Measurements from ENCODE around the gene CRTC2. TPM values are rescaled to one million over a fixed set of nuclear protein-coding genes. Genes with fewer than 3 reads are reported as not detected.

Gene CRTC2
- total and polyA plus RNA-seq, 12 donors: 14.6 to 50.5 (median 18.6) TPM

DNA sequence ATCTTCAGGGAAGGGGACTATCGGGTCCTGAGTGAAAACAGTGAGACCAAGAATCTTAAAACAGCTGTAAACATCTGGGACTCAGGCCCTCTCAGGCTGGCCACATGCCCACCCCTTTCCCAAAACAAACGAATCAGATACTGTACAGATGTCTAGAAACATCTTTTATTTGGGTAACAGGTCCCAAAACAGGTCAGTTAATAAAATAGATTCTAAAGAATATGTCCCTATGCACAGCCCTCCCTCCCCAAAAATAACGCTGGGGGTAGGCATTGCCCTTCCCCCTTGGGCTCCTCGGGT is 499 bp upstream of the CRTC2 start:
- peak overlapping the region in 8 of 10 donors; percentile 71 to 99 (median 94) for H3K4me3 ChIP-seq
- 12 to 16% methylated on average over 4 of the region's 4 CpGs for WGBS, 2 donors
- ATAC-seq: no peak
- peak overlapping the region; percentile 44 to 98 (median 94) for H3K27ac ChIP-seq
- no peaks in the 10 kb centered on the region for H3K27me3 ChIP-seq
- intact Hi-C loops (cut with DNase I): loop anchor here in 1 of 10 donors (10.0 kb wide), 1 partner anchor 164 kb away; no protein-coding TSS in a partner anchor
- H3K9me3 ChIP-seq: no peaks in the 10 kb centered on the region
- peaks cover 16 to 80% (median 58%) of the 10 kb centered on the region in 9 donors for H3K4me1 ChIP-seq
- H3K36me3 ChIP-seq: peaks cover 0 to 41% (median 13%) of the 10 kb centered on the region in 9 donors
- DNase-seq: no peak
- no peak for TF ChIP-seq CTCF (IDR thresholded peaks at IDR 0.05)

- peak overlapping the region; percentile 85 to 98 (median 94) for H3K27ac ChIP-seq
- DNase-seq: no peak
- 1% methylated on average over 13 of the region's 13 CpGs for WGBS, 2 donors
- peak in 5 of 8 donors; percentile 0 to 28 (median 1) for ATAC-seq
- intact Hi-C loops (cut with DNase I): loop anchor here in 1 of 10 donors (10.0 kb wide), 1 partner anchor 163 kb away; no protein-coding TSS in a partner anchor
- peak overlapping the region; percentile 71 to 99 (median 94) for H3K4me3 ChIP-seq
- H3K4me1 ChIP-seq: peaks cover 16 to 76% (median 56%) of the 10 kb centered on the region in 9 donors
- peaks cover 0 to 53% (median 25%) of the 10 kb centered on the region in 9 donors for H3K36me3 ChIP-seq
- no peaks in the 10 kb centered on the region for H3K27me3 ChIP-seq
- no peak for TF ChIP-seq CTCF (IDR thresholded peaks at IDR 0.05)
- no peaks in the 10 kb centered on the region for H3K9me3 ChIP-seq
Observed at GRCh38 chr1:153957744-153958110, 685 bp downstream of the CRTC2 start.

DNA sequence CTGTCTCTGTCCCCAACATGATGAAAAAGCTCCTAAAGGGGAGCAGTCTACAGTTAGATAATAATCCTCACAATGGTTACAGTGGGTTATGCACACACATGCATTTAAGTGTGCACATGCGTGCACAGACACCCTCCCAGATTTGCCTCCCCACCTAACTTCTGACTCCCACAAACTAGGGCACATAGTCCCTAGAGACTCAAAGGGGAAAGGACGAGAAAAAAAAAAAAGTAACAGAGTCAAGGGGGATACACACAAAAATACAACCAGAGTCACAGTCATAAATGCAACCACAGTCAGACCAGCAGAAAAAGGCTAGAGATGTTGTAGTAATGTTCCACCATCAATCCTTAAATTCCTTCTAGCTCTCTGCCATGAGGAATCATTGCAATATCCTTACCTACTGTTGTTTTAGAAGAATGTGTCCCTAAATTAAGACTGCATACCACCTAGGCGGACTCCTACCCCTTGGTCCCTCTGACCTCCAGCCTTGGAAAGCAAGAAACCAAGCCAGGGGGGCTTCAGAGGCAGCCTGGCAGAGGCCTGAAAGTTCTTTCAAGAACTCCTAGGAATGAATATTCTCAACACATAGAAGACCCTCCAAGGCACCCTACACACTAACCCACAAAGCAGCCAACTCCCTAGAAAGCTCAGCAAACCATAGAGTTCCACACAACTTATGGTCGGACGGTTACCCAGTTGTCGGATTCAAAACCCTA is 1.3 kb downstream of the CRTC2 start:
- no peak for ATAC-seq
- no peak for DNase-seq
- H3K9me3 ChIP-seq: no peaks in the 10 kb centered on the region
- no peak for TF ChIP-seq CTCF (IDR thresholded peaks at IDR 0.05)
- peaks cover 11 to 70% (median 51%) of the 10 kb centered on the region in 9 donors for H3K4me1 ChIP-seq
- no peaks in the 10 kb centered on the region for H3K27me3 ChIP-seq
- WGBS, 2 donors: 29 to 32% methylated on average over 6 of the region's 6 CpGs
- H3K36me3 ChIP-seq: peaks cover 0 to 58% (median 31%) of the 10 kb centered on the region in 9 donors
- H3K27ac ChIP-seq: peak overlapping the region in 9 of 10 donors; percentile 85 to 98 (median 95)
- intact Hi-C loops (cut with DNase I): loop anchor here in 1 of 10 donors (10.0 kb wide), 1 partner anchor 162 kb away; no protein-coding TSS in a partner anchor
- peak overlapping the region; percentile 71 to 99 (median 94) for H3K4me3 ChIP-seq

GRCh38 chr1:153954826-153955225 is 3.6 kb downstream of the CRTC2 start:
- Histone ChIP-seq H3K4me1 (peaks cover 5 to 48% (median 35%) of the 10 kb centered on the region in 9 donors), H3K27ac (peak overlapping the region in 1 of 10 donors; percentile 21), H3K36me3 (peaks cover 0 to 59% (median 42%) of the 10 kb centered on the region in 9 donors), H3K4me3 (no peak overlapping the region), H3K27me3 (no peaks in the 10 kb centered on the region), H3K9me3 (no peaks in the 10 kb centered on the region)
- WGBS, 2 donors: 93 to 94% methylated on average over 10 of the region's 10 CpGs
- intact Hi-C loops (cut with DNase I): loop anchor here in 1 of 10 donors (10.0 kb wide), 1 partner anchor 160 kb away; no protein-coding TSS in a partner anchor
- peak in 1 of 2 donors; percentile 2 for DNase-seq
- no peak for TF ChIP-seq CTCF (IDR thresholded peaks at IDR 0.05)
- no peak for ATAC-seq
